Stimulated activated CD4-positive, alpha-beta T cell treated with anti-CD3 and anti-CD28 coated beads, TNF-alpha, amount 100 ng/mL, for 24 hours (primary cell): ENCODE data around the gene IL36A.

ENCODE experiments used
- DNase-seq, 3 experiments: peaks; one replicate each; pipeline ENCODE4 v3.0.0-alpha.2; 2020; ENCODE audit warnings: low read depth in 3 of 3

The IL36A gene

GRCh38 chr2:113005030-113005509 is at the start of gene IL36A:
Gene IL36A, plus strand, starts transcription at chr2:113005459. Its CDS starts 413 bp downstream, at chr2:113005872.
- no peak for DNase-seq

DNA sequence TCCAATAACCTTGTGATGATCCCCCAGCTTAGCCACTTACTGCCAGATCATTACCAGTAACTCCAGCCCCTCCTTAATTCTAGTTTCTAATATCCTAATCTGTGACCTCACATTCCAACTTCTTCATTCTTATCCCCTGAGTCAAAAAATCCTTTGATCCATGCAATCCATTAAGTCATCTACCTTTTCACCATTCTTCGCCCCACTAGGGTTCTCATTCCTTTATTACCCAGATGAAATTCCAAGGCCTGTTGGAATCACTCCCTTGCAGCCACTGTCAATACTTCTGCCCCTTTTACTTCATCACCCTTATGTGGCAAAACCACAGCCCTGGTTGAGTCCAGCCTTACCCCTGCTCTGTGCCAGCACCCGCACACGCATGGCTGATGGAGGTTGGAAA is 47.7 kb upstream of the IL36A start:
- DNase-seq: no peak

GRCh38 chr2:112958428-112959108 is 46.7 kb upstream of the IL36A start:
- DNase-seq: peak in 2 of 3 experiments; percentile 2 to 14

- DNase-seq: no peak
Observed at GRCh38 chr2:112959109-112959812, 46.0 kb upstream of the IL36A start.

- no peak for DNase-seq
Observed at GRCh38 chr2:112960230-112960825, 44.9 kb upstream of the IL36A start.

GRCh38 chr2:112962308-112963175 is 42.7 kb upstream of the IL36A start:
- no peak for DNase-seq

GRCh38 chr2:112967023-112967422 is 38.2 kb upstream of the IL36A start:
- DNase-seq: no peak

DNA sequence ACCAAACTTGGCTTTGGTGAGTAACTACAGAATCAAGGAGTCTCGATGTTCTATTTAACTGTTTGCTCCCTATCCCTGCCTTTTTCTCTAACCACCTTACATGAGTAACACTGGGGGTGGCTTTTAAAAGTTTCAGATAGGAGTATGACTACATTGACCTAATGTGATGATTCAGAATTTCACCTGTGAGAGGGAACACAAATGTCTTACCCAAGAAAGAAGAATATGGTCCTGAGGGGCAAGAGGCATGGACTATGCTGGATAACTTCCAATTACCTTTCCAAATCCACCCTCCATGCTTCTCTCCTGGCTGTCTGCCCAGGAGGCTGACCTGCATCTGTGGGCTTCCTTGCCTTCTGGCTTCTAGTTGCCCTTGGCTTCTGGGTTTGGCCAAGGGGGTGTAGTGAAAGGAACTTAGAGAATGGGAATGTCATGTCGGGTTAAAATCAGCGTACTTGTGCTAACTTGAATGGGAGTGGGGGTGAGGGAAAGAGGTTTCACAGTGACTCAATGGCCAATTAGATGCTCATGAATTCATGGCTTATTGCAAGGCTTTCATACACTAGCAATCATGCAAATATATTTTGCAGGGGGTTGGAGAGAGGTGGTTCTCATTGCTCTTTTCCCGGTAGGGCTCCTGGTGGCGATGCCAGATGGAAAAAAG is 32.7 kb upstream of the IL36A start:
- no peak for DNase-seq

GRCh38 chr2:112973156-112973555 is 32.1 kb upstream of the IL36A start:
- DNase-seq: no peak

DNA sequence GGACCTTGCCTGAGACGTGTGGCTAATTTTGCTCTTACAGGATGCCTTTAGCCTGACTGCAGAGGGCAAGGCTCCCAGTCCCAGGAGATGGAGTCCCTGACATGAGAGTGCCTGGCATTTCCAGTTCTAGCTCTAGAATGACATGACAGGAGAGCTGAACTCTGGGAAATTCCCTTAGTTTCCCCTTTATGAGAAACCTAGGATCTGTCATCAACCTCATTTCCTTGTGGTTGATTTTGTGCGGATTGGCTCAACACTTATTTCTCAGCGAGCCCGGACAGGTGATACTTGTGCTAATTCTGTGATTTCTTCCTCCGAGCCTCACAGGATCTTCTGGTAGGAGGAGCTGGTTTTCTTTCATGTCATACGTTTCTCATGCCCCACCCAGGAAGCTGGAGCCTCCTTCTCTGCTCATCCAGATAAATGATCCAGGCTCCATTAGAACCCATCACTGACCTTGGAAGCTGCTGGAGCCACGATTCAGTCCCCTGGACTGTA is 27.7 kb upstream of the IL36A start, which contains the start of gene IL36G:
Gene IL36G, plus strand, starts transcription at position 448 of the 498 bp plus-strand sequence. CDS start 633 bp downstream, outside the sequence.
- no peak for DNase-seq

DNA sequence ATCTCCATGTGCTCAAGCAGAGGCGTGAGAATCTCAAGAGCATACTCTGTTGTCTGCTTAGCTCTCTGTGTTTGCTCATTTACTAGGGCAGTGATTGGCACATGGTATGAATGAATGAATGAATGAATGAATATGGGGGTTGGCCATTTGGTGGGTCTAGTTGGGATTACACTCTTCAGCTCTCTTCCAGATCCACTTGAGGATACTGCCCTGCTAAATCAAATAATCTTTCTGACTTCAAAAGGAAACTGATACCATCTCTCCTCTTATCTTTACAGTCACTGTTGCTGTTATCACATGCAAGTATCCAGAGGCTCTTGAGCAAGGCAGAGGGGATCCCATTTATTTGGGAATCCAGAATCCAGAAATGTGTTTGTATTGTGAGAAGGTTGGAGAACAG is 25.5 kb upstream of the IL36A start:
- no peak for DNase-seq

DNA sequence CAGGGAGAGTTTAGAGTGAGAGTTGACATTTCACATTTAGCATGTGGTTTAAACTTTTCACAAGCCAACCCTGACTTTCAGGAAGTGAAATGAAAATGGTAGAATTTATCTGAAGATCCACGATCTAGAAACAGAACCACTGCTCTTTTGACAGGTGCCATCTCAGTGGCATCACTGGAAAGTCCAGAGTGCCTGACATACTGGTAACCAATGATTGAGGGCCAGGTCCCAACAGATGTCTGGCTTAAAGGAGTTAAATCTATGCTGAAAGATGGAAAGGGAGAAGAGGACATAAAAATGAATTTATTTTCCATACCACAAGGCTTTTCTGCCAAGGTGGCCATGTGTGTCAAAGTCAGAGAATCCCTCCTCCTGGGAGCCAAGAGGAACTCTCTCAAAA is 24.7 kb upstream of the IL36A start:
- DNase-seq: no peak

- no peak for DNase-seq
Observed at GRCh38 chr2:112985090-112985489, 20.2 kb upstream of the IL36A start.

DNA sequence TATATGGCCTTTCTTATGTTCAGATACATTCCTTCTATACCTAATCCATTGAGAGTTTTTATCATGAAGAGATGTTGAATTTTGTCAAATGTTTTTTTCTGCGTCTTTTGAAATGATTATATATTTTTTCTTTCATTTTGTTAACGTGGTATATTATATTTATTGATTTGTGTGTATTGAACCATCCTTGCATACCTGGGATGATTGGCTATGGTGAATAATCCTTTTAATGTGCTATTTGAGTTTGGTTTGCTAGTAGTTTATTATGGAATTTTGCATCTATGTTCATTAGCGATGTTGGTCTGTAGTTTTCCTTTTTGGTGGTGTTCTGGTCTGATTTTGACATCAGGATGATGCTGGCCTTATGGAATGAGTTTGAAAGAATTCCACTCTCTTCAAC is 15.6 kb upstream of the IL36A start:
- DNase-seq: no peak

DNA sequence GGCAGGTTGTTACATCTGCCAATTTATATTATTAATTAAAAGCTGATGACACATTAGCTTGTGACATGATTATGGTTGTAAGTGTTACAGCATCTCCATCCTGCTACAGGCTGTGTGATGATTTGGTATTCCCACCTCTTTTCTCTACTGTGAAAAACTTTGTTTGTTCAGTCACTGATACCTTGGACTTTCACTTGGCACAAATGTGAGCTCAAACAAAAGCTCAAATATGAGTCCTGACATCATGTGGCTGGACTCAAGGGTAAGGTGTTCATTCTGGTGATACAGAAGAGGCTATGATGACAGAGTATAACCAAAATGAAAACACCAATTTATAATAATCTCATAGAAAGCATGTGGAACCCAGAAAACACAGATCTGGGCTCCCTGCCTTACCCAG is 11.4 kb upstream of the IL36A start:
- no peak for DNase-seq

GRCh38 chr2:112994648-112995047 is 10.6 kb upstream of the IL36A start:
- DNase-seq: no peak

GRCh38 chr2:112995346-112995920 is 9.8 kb upstream of the IL36A start:
- no peak for DNase-seq

DNA sequence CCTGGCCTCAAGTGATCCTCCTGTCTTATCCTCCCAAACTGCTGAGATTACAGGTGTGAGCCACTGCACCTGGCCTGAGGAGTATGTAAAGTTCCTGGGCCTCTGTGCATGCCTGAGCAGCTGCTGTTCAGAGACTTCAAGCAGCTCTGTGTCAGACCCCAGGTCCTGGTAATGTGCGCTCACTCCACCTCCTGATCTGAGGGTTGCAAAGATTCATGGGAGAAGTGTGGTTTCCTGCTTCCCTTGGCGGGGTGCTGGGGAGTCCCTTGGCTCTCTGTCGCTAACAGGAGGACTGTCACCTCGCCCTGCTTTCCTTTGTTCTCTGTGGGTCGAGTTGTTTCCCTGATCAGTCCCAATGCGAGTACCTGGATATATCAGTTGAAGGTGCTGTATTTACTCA is 8.6 kb upstream of the IL36A start:
- DNase-seq: peak; percentile 35 to 53 (median 40)

DNA sequence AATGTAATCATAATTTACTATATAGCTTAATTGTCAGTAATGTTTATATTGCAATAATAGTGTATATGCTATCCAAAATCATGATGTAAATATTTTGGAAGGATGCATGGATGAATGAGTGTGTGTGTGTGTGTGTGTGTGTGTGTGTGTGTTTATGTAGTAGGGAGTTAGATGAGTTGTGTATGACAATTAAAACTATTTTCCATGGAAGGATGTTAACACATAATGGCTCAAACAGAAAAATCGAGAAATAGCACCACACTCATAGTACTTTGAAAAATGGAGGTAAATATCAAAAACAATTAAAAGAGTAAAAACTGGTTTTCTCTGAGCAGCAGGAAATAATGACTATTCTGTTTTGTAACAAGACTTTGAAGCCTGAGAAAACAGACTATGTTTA is 8.1 kb upstream of the IL36A start:
- DNase-seq: no peak

- no peak for DNase-seq
Observed at GRCh38 chr2:113000436-113000835, 4.8 kb upstream of the IL36A start.

GRCh38 chr2:113002677-113003076 is 2.6 kb upstream of the IL36A start:
- DNase-seq: no peak
